Measurements from ENCODE around the gene PSMD3.

DNA sequence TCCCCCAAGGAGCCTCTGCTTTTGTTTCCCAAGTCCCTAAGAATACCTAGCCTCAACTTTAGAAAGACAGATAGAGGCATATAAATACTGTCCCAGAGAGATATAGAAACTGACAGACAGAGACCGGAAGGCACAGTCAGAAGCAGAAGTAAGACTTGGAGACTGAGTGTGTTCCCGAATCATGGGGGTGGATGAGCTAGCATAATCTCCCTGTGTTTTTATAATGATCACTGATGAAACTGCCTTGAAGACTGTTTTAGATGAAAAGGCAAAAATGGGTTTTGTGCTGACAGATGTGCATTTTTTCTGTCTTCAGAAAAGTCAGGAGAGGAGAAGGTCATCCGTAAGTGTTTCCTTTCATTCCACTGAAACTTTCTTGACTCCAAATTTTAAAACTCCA lies 8.3 kb upstream of the PSMD3 start:
- TF ChIP-seq, protein P1, sequence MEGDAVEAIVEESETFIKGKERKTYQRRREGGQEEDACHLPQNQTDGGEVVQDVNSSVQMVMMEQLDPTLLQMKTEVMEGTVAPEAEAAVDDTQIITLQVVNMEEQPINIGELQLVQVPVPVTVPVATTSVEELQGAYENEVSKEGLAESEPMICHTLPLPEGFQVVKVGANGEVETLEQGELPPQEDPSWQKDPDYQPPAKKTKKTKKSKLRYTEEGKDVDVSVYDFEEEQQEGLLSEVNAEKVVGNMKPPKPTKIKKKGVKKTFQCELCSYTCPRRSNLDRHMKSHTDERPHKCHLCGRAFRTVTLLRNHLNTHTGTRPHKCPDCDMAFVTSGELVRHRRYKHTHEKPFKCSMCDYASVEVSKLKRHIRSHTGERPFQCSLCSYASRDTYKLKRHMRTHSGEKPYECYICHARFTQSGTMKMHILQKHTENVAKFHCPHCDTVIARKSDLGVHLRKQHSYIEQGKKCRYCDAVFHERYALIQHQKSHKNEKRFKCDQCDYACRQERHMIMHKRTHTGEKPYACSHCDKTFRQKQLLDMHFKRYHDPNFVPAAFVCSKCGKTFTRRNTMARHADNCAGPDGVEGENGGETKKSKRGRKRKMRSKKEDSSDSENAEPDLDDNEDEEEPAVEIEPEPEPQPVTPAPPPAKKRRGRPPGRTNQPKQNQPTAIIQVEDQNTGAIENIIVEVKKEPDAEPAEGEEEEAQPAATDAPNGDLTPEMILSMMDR (IDR thresholded peaks at IDR 0.05): no peak
- no peak for TF ChIP-seq POLR2A (IDR thresholded peaks at IDR 0.05)
